ENCODE results near the gene FBXO36. TPM values are rescaled to one million over a fixed set of nuclear protein-coding genes. Genes with fewer than 3 reads are reported as not detected.

Gene FBXO36
- total RNA-seq, 1 donor from 2014 or later, result 3.4 TPM

DNA sequence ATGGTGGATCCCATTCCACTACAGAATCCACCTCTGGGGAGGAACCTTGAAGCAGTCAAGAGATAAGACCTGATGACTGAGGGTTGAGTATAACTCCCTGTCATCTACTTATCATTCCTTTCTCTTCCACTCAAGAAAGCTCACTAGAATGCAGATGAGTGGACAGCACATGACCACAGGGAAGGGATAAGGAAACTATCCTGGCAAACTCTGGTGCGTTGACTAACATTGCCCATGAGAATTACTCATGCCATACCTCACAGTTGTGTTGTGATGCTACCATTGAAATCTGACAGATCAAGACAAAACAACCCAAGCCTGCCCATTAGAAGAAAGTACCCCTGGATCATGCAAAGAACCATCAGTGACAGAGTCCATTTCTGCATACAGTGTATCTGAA is 119.9 kb downstream of the FBXO36 start:
- peaks cover 2% of the 10 kb centered on the region for H3K4me1 Mint-ChIP-seq (ENCODE audit: low read depth, unreplicated experiment)
- H3K27me3 Mint-ChIP-seq (ENCODE audit: unreplicated experiment), result peaks cover 3% of the 10 kb centered on the region
- no peak for DNase-seq
- H3K27ac Mint-ChIP-seq (ENCODE audit: unreplicated experiment), result no peak overlapping the region
- H3K9me3 Mint-ChIP-seq (ENCODE audit: unreplicated experiment), result peaks cover 3% of the 10 kb centered on the region
- no peak overlapping the region for H3K4me3 Mint-ChIP-seq (ENCODE audit: unreplicated experiment)
- TF ChIP-seq, protein P1, sequence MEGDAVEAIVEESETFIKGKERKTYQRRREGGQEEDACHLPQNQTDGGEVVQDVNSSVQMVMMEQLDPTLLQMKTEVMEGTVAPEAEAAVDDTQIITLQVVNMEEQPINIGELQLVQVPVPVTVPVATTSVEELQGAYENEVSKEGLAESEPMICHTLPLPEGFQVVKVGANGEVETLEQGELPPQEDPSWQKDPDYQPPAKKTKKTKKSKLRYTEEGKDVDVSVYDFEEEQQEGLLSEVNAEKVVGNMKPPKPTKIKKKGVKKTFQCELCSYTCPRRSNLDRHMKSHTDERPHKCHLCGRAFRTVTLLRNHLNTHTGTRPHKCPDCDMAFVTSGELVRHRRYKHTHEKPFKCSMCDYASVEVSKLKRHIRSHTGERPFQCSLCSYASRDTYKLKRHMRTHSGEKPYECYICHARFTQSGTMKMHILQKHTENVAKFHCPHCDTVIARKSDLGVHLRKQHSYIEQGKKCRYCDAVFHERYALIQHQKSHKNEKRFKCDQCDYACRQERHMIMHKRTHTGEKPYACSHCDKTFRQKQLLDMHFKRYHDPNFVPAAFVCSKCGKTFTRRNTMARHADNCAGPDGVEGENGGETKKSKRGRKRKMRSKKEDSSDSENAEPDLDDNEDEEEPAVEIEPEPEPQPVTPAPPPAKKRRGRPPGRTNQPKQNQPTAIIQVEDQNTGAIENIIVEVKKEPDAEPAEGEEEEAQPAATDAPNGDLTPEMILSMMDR (IDR thresholded peaks at IDR 0.05; ENCODE audit: partially characterized antibody, unreplicated experiment), result no peak
- no peaks in the 10 kb centered on the region for H3K36me3 Mint-ChIP-seq (ENCODE audit: unreplicated experiment)

DNA sequence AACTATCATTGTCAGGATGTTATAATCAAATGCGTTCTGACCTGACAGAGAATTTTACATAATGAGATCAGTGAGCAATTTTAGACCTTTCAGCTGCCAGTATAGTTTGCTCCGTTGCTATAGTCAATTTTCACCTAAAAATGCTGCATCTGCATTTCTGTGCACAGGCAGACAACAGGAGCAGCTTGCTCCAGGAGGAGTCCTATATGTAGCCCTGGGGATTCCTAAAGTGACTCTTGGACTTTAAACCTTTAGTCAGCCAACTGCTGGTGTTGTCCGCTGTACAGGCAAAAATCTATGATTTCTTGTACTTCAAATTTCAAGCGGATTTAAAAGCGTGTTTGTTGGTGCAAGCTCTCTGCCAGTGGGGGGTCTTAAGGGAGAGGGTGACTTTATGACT is 120.7 kb downstream of the FBXO36 start:
- no peak overlapping the region for H3K4me3 Mint-ChIP-seq (ENCODE audit: unreplicated experiment)
- H3K36me3 Mint-ChIP-seq (ENCODE audit: unreplicated experiment), result no peaks in the 10 kb centered on the region
- H3K27me3 Mint-ChIP-seq (ENCODE audit: unreplicated experiment), result peaks cover 3% of the 10 kb centered on the region
- TF ChIP-seq, protein P1 (IDR thresholded peaks at IDR 0.05; ENCODE audit: partially characterized antibody, unreplicated experiment), result no peak
- peaks cover 3% of the 10 kb centered on the region for H3K9me3 Mint-ChIP-seq (ENCODE audit: unreplicated experiment)
- H3K27ac Mint-ChIP-seq (ENCODE audit: unreplicated experiment), result no peak overlapping the region
- DNase-seq, result no peak
- H3K4me1 Mint-ChIP-seq (ENCODE audit: low read depth, unreplicated experiment), result no peaks in the 10 kb centered on the region

DNA sequence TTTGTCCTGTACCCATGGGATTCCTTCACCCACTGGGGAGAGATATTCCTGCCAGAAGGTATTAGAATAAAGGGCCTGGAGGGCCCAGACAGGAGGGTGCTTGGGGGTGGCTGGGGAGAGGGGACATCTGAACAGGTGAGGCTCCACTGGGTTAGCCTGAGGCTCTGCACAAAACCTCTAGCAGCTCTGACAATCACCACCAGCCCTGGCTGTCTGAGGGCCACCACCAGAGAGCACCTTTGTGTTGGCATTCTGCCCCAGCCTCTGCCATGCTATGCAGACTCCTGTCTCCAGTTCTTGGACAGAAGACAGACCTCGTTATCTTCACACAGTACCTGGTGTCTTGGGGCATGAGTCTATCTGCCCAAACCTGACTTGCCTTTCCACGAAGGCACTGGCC is 121.2 kb downstream of the FBXO36 start:
- Mint-ChIP-seq H3K27me3 (ENCODE audit: unreplicated experiment) (peaks cover 3% of the 10 kb centered on the region), H3K9me3 (ENCODE audit: unreplicated experiment) (peaks cover 3% of the 10 kb centered on the region), H3K4me3 (ENCODE audit: unreplicated experiment) (no peak overlapping the region), H3K27ac (ENCODE audit: unreplicated experiment) (no peak overlapping the region), H3K36me3 (ENCODE audit: unreplicated experiment) (no peaks in the 10 kb centered on the region), H3K4me1 (ENCODE audit: low read depth, unreplicated experiment) (no peaks in the 10 kb centered on the region)
- TF ChIP-seq, protein P1 (IDR thresholded peaks at IDR 0.05; ENCODE audit: partially characterized antibody, unreplicated experiment), result no peak
- DNase-seq, result no peak

DNA sequence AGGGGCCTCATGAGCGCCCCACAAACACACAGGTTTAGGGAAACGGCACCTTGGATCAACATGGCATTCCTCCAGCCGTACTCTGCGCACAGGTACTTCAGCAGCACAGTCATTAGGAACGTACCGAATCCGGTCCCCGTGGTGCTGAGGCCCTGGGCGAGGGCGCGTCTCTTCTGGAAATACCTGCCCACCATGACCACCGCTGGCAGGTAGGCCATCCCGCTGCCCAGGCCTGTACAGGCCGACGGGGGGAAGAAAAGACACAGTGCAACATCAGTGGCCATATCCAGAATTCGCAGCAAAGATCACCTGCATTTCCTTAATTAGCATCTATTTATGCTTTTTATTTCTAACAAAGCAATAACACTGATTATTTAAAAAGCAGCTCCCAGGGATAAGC is 124.2 kb downstream of the FBXO36 start:
- no peak for DNase-seq
- no peak overlapping the region for H3K4me3 Mint-ChIP-seq (ENCODE audit: unreplicated experiment)
- TF ChIP-seq, protein P1 (IDR thresholded peaks at IDR 0.05; ENCODE audit: partially characterized antibody, unreplicated experiment), result no peak
- no peaks in the 10 kb centered on the region for H3K4me1 Mint-ChIP-seq (ENCODE audit: low read depth, unreplicated experiment)
- no peaks in the 10 kb centered on the region for H3K36me3 Mint-ChIP-seq (ENCODE audit: unreplicated experiment)
- peaks cover 2% of the 10 kb centered on the region for H3K27me3 Mint-ChIP-seq (ENCODE audit: unreplicated experiment)
- H3K9me3 Mint-ChIP-seq (ENCODE audit: unreplicated experiment), result peaks cover 3% of the 10 kb centered on the region
- no peak overlapping the region for H3K27ac Mint-ChIP-seq (ENCODE audit: unreplicated experiment)

DNA sequence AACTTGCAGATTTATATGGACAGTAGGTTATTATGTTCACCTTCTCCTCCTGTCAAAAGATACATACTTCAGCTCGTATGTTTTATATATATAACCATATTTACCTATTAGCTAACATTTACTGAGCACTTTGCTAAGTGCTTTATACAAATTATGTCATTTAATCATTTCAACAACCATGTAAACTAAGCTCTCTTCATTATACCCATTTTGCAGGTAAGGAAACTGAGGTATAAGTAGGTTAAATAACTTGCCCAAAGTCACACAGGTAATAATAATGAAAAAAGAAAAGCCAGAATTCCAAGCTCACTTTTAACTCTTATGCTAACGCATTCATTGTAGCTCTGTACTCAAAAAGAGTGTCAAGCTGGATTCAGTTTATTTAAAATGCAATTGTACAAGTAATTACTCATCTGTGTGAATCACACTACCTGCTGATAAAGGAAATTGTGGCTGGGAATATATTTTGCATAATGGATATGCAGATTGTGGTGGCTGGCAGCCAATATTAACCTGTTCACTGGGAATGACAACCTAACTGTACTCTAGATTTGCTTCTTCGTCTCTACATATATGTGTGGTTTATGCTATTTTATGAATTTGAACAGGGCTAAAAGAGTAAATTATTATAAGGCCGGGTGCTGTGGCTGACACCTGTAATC is 125.8 kb downstream of the FBXO36 start:
- H3K4me1 Mint-ChIP-seq (ENCODE audit: low read depth, unreplicated experiment), result no peaks in the 10 kb centered on the region
- H3K27me3 Mint-ChIP-seq (ENCODE audit: unreplicated experiment), result peaks cover 2% of the 10 kb centered on the region
- H3K4me3 Mint-ChIP-seq (ENCODE audit: unreplicated experiment), result no peak overlapping the region
- no peak overlapping the region for H3K27ac Mint-ChIP-seq (ENCODE audit: unreplicated experiment)
- no peak for DNase-seq
- peaks cover 3% of the 10 kb centered on the region for H3K9me3 Mint-ChIP-seq (ENCODE audit: unreplicated experiment)
- no peaks in the 10 kb centered on the region for H3K36me3 Mint-ChIP-seq (ENCODE audit: unreplicated experiment)
- TF ChIP-seq, protein P1 (IDR thresholded peaks at IDR 0.05; ENCODE audit: partially characterized antibody, unreplicated experiment), result no peak

Measured in glutamatergic neuron (in vitro differentiated cells).